HepG2 (cell line): ENCODE measurements around the gene HYAL2. TPM values are rescaled to one million over a fixed set of nuclear protein-coding genes. Genes with fewer than 3 reads are reported as not detected.

Experiments
- AHR ChIP-seq: IDR thresholded peaks from 2 replicates; pipeline ENCODE4 v1.6.1; 2018; ENCODE audit warnings: missing genetic modification reagents, missing compliant biosample characterization
- ATF3 ChIP-seq: sonication (generic); formaldehyde crosslinking; IDR thresholded peaks from 2 replicates; pipeline ENCODE4 v1.4.0; 2020; ENCODE audit warnings: missing genetic modification reagents
- FOXJ3 ChIP-seq: sonication (generic); formaldehyde crosslinking; IDR thresholded peaks from 2 replicates; pipeline ENCODE4 v1.4.0; 2020; ENCODE audit warnings: missing genetic modification reagents, mild to moderate bottlenecking, borderline replicate concordance
- MYNN ChIP-seq: sonication (generic); formaldehyde crosslinking; IDR thresholded peaks from 2 replicates; pipeline ENCODE4 v1.4.0; 2020; ENCODE audit warnings: mild to moderate bottlenecking, low read depth, missing genetic modification reagents
- PATZ1 ChIP-seq: sonication (generic); formaldehyde crosslinking; IDR thresholded peaks from 2 replicates; pipeline ENCODE4 v1.4.0; 2020; ENCODE audit warnings: missing genetic modification reagents
- POLR2AphosphoS5 ChIP-seq: IDR thresholded peaks from 2 replicates; pipeline ENCODE4 v1.6.1; 2012; ENCODE audit warnings: low read depth, low read length
- REST ChIP-seq, 2 experiments: IDR thresholded peaks; 2 replicates each; pipeline ENCODE4 v1.6.1; 2011 to 2012; ENCODE audit warnings: low read length in 2 of 2, borderline replicate concordance in 1 of 2, low read depth in 1 of 2, mild to moderate bottlenecking in 1 of 2, moderate library complexity in 1 of 2
- SALL1 ChIP-seq: sonication (generic); formaldehyde crosslinking; IDR thresholded peaks from 2 replicates; pipeline ENCODE4 v1.8.0; 2022; ENCODE audit warnings: mild to moderate bottlenecking, missing genetic modification reagents
- SRY ChIP-seq: sonication (generic); formaldehyde crosslinking; IDR thresholded peaks from 2 replicates; pipeline ENCODE4 v1.8.0; 2022; ENCODE audit warnings: mild to moderate bottlenecking, missing genetic modification reagents
- ZNF138 ChIP-seq: sonication (generic); formaldehyde crosslinking; IDR thresholded peaks from 2 replicates; pipeline ENCODE4 v1.5.0; 2020; ENCODE audit warnings: mild to moderate bottlenecking, low read depth, missing genetic modification reagents
- ZNF17 ChIP-seq: sonication (generic); formaldehyde crosslinking; IDR thresholded peaks from 2 replicates; pipeline ENCODE4 v1.5.0; 2020; ENCODE audit warnings: mild to moderate bottlenecking, missing genetic modification reagents
- ZNF382 ChIP-seq: sonication (generic); formaldehyde crosslinking; IDR thresholded peaks from 2 replicates; pipeline ENCODE4 v1.5.0; 2020; ENCODE audit warnings: missing genetic modification reagents, mild to moderate bottlenecking, borderline replicate concordance
- ZNF430 ChIP-seq: sonication (generic); formaldehyde crosslinking; IDR thresholded peaks from 2 replicates; pipeline ENCODE4 v1.9.0; 2021; ENCODE audit warnings: mild to moderate bottlenecking, missing genetic modification reagents
- ZNF501 ChIP-seq: sonication (generic); formaldehyde crosslinking; IDR thresholded peaks from 2 replicates; pipeline ENCODE4 v1.5.1; 2020; ENCODE audit warnings: mild to moderate bottlenecking, moderate library complexity, missing genetic modification reagents
- ZNF513 ChIP-seq: sonication (generic); formaldehyde crosslinking; conservative IDR thresholded peaks from 2 replicates; pipeline ENCODE4 v1.5.0; 2020; ENCODE audit warnings: missing genetic modification reagents
- ZNF580 ChIP-seq: IDR thresholded peaks from 2 replicates; pipeline ENCODE4 v1.6.1; 2016; ENCODE audit warnings: low read depth, borderline replicate concordance
- ZNF749 ChIP-seq: sonication (generic); formaldehyde crosslinking; IDR thresholded peaks from 2 replicates; pipeline ENCODE4 v1.8.0; 2022; ENCODE audit warnings: mild to moderate bottlenecking, missing genetic modification reagents, moderate library complexity, borderline replicate concordance
- ZNF773 ChIP-seq: sonication (generic); formaldehyde crosslinking; IDR thresholded peaks from 2 replicates; pipeline ENCODE4 v1.4.0; 2020; ENCODE audit warnings: missing genetic modification reagents, borderline replicate concordance
- ZNF781 ChIP-seq: sonication (generic); formaldehyde crosslinking; IDR thresholded peaks from 2 replicates; pipeline ENCODE4 v1.5.1; 2020; ENCODE audit warnings: borderline replicate concordance, mild to moderate bottlenecking, missing genetic modification reagents; ENCODE audit errors: not compliant biosample characterization
- polyA plus RNA-seq, 8 experiments: library from polyadenylated mRNA; depleted of rRNA in 3 of 8; stranded (reverse) in 7 of 8; unstranded in 1 of 8; fragments of >200 nt; fragmentation: Illumina TruSeq in 4 of 8; extraction: Trizol in 4 of 8; gene quantifications; 2 replicates each; pipeline versions ENCODE4 v1.2.1 to v1.2.3, GENCODE V29; 2011 to 2016; ENCODE audit warnings: low read depth in 4 of 8, missing spikeins in 1 of 8, mixed read lengths in 1 of 8; ENCODE audit not compliant: insufficient read depth in 1 of 8
- total RNA-seq, 5 experiments: library from RNA; depleted of rRNA; stranded (reverse); fragments of >200 nt; fragmentation: Illumina TruSeq; extraction: Trizol; gene quantifications; 2 replicates each; pipeline ENCODE4 v1.2.3, GENCODE V29; 2016; ENCODE audit warnings: low read depth in 1 of 5

The HYAL2 gene
- total and polyA plus RNA-seq, 2 of the 13 experiments (the other 11 are each of a cell fraction or from before 2014, with no cell fraction given), result 76.2 to 102 TPM

- TF ChIP-seq ZNF749 (CRISPR knock-in tag) (no peak), ZNF17 (CRISPR knock-in tag) (no peak), ZNF138 (CRISPR knock-in tag) (peak; percentile 91; the same call in 1 of the 2 replicates), MYNN (CRISPR knock-in tag) (0 out of 2 replicates have a peak, but pooled peaks have one; percentile 17), FOXJ3 (CRISPR knock-in tag) (peak; percentile 9; the same call in 1 of the 2 replicates), POLR2AphosphoS5 (peak; percentile 73), ZNF501 (peak; percentile 92), AHR (CRISPR knock-in tag) (0 out of 2 replicates have a peak, but pooled peaks have one; percentile 51), ZNF430 (CRISPR knock-in tag) (peak; percentile 98), ZNF580 (CRISPR knock-in tag) (peak; percentile 69), ZNF513 (CRISPR knock-in tag) (no peak), PATZ1 (CRISPR knock-in tag) (peak; percentile 75; the same call in 1 of the 2 replicates), SRY (CRISPR knock-in tag) (peak; percentile 91; the same call in 1 of the 2 replicates), REST (IDR thresholded peaks at IDR 0.05; ENCODE audit: borderline replicate concordance in 1 of 2, low read depth in 1 of 2, low read length in 2 of 2) (0 out of 4 replicates have a peak, but pooled peaks of 1 of the 2 experiments have one; percentile 14), ZNF773 (0 out of 2 replicates have a peak, but pooled peaks have one; percentile 29), ATF3 (CRISPR knock-in tag) (peak; percentile 83), SALL1 (CRISPR knock-in tag) (peak; percentile 74), ZNF382 (CRISPR knock-in tag) (no peak), ZNF781 (CRISPR knock-in tag) (peak; percentile 69)
These were observed 14.8 kb upstream of the HYAL2 start (continued) for GRCh38 chr3:50337175-50337861.
